DMS 273 treated with DMSO at 0.1 percent for 48 hours (cell line): Measurements from ENCODE around the gene NPM3.
"Not testable (repeated sequence)": the region's sequence is repeated elsewhere in the genome, so short reads cannot be mapped to it uniquely, and the experiment has no call there.

Experiments used
- DNase-seq: peaks from one replicate; lab custom pipeline; 2025; lab: John Stamatoyannopoulos, UW

The NPM3 gene

GRCh38 chr10:101803511-101803910, 20.3 kb upstream of the NPM3 start:
- no peak for DNase-seq

GRCh38 chr10:101797403-101798059, 14.3 kb upstream of the NPM3 start:
- DNase-seq = no peak

GRCh38 chr10:101793526-101793925, 10.3 kb upstream of the NPM3 start:
- no peak for DNase-seq

DNA sequence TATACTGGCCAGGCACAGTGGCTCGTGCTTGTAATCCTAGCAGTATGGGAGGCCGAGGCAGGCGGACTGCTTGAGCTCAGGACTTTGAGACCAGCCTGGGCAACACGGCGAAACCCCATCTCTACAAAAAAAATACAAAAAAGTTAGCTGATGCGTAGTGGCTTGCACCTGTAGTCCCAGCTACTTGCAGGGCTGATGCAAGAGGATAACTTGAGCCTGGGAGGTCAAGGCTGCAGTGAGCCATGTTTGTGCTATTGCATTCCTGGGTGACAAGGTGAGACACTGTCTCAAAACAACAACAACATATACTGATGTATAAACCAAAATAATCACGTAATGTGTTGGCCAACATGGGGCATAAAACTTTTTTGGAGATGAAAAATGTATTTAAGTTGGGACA, 6.4 kb upstream of the NPM3 start:
- no peak for DNase-seq

- DNase-seq = not testable (repeated sequence)
These were observed 6.0 kb upstream of the NPM3 start for GRCh38 chr10:101789231-101789630.

DNA sequence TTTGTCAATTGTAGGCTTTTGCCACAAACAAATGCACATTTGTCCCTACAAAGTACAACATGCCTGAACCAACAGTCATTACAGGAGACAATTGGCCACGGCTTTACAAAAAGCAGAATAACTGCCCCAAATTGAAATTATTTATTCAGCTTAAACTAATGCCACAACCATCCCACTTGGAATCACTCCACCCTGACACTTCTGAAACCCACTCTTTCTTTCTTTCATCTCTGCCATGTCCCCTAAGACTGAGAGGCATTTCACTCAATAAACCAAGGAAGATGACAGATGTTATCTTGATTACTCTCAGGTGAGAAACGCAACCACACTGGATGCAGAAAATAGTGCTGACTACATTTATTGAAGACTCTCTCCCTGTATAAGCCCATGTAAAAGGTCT, 2.6 kb upstream of the NPM3 start:
- DNase-seq = no peak

- no peak for DNase-seq
These were observed 1.3 kb upstream of the NPM3 start for GRCh38 chr10:101784558-101784957.

- DNase-seq = no peak
These were observed 481 bp upstream of the NPM3 start for GRCh38 chr10:101783736-101784118.

- no peak for DNase-seq
These were observed 1.0 kb downstream of the NPM3 start for GRCh38 chr10:101781984-101782810.

GRCh38 chr10:101781655-101781983, 1.6 kb downstream of the NPM3 start:
- no peak for DNase-seq

- peak; percentile 51 for DNase-seq
These were observed 2.2 kb downstream of the NPM3 start for GRCh38 chr10:101780818-101781654.

DNA sequence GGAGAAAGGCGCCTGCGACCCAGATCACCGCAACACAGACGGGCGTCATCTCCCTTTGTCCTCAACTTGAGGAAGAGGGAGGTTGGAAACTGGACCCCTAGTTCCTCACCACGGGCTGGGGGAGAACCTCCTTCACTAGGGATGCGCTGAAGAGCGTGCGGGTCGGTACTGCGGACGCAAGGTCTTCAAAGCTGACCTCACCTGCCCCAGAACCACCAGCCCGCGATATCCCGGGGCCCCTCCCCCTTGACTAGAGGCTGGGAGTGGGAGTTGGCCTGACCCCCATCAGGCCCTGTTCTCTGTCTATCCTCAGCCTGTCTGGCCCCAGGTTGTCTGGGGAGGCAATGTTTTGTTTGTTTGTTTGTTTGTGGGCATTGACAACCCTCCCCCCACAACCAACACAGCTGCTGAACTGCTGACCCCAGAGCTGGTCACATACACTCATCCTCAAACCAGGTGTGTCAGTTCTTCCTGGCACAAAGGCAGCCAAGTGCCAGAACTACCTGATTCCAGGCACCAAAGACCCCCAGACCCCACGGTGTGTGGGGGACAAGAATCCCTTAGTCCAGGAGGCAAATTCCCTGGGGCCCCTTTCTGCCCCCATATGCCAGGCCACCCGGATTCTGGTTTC, 2.9 kb downstream of the NPM3 start:
- no peak for DNase-seq

DNA sequence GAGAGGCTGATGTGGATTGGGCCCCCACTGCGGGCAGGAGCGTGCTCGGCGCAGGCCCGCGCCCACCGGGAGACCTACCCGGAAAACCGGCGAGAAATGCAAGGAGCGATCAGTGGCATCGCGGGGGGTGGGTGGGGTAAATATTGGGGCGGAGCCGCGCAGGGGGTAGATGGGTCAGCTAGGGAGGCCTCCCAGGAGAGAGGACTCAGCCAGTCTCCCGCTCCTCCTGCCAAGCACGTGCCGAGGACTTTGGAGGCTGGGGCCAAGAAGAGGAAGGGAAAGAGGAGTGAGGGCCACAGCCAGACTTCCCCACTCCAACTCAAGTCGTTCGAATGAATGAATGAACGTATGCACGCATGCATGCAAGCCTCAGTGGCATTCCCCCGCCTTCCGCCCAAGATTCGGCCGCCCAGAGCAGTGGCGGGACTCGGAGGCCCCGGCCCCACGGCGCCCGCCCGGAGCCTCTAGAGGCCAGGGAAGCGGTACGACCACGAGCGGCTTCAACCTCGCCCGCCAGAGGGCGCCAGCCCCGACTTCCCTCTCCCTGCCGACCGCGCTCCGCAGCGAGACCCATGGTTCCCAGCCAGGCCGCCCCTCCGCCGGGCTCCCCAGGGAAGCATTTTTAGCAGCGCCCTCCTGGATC, 3.6 kb downstream of the NPM3 start:
- DNase-seq = peak; percentile 30

DNA sequence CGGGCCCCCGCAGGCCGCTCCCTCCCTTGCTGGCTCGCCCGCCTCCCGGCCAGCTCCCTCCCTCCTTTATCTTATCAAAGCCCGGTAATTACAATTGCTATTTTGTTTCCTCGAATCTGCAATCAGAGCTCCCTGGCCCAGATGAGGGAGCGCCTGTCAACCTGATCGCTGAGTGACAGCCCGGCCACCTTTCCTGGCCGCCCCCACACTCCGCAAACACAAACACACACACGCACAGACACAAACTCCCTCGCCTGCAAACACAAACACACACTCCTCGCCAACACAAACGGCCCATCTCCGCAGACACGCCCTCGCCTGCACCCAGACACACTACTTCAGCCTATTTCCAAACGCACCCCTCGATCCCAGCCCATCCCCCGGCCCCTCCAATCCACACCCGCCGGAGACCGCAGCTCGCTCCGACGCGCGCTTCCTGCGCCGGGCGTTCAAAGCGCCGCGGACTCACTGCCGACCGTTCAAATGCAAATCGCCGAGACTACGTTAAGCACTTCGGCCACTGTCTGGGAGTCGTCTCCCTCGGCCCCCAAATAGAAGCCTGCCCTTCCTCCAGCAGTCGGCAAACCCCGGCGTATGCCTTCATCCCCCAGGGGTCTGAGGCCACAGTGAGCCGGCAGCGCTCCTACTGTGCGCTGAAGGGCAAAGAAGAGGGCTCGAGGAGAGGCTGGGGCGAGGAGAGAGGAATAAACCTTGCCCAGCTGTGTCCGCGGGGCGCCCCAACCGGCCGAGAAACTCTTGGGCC, 4.3 kb downstream of the NPM3 start:
- peak; percentile 14 for DNase-seq

GRCh38 chr10:101778151-101778780, 5.0 kb downstream of the NPM3 start:
- DNase-seq = no peak

GRCh38 chr10:101777619-101778145, 5.6 kb downstream of the NPM3 start:
- DNase-seq = no peak

DNA sequence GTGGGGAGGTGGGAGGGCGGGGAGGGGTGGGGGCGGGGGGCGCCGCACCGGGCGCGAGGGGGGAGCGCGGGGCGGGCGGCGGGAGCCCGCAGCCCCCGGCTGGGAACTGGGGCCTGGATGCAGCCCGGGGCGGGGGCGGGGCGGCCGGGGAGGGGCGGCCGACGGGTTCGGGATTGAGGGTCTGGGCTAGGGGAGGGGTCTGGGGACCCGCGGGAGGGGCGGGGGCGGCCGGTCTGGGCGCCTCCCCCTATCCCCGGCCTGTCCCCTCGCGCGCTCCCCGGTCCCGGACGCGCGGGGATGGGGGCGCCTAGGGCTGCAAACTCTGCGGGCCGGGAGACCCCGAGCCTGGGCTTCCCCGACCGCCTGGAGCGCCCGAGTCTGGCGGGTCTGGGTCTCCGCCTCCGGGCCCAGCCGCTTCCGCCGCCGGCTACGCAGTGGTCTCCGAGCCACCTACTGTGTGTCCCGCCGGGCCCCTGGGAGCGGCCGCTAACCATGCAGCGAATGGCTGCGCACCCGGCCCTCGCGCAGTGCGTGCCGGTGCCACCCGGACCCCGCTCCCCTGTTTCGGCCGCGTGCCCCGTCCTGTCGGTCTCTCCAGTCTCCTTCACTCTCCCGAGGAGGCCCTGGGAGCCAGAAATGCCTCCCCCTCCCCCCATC, 7.0 kb downstream of the NPM3 start:
- no peak for DNase-seq

DNA sequence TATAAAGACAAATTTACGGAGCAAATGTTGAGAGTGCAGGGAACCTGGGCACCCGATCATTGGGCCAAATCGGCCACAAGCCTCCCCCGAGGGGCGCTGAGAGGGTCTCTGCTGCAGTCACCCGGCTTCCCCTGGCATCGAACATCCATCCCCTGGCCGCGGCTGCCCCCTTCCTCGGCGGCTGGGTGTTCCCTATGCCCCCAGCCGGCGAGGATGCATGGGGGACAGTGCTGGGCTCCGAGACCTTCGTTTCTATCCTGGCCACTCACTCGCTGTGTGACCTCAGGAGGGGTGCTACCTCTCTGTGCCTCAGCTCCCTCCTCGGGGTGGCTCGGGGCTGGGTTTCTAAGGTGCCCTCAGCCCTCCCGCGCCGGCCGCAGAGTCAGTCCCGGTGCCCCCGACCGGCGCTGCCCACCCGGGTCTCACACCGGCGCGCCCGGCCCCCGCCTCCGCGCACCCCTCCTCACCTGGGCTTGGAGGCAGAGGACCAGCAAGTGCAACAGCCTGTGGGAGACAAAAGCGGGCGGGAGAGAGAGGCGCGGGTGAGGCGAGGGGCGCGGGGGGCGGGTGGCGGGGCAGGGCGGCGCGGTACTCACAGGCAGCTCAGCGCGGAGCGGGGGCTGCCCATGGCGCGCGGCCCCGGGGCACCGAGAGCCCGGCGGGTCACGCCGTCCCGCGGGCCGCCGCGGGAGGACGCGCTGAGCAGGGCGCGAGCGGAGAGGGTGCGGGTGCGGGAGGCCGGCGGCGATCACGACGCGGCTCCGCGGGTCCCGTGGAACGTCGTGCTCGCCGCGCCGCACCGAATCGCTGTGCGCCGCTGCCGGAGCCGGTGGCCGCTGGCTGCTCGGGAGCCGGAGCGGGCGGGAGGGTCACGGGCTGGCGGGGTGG, 7.7 kb downstream of the NPM3 start, which contains the start of gene FGF8:
TSS of gene FGF8 (minus strand) at position 842 of the 888 bp plus-strand sequence. CDS start at position 628, 214 bp downstream.
- no peak for DNase-seq
